Motor neuron (in vitro differentiated cells): ENCODE results near the gene MPDU1. TPM values are rescaled to one million over a fixed set of nuclear protein-coding genes. Genes with fewer than 3 reads are reported as not detected.

Experiments used
- ATAC-seq, 8 experiments: fragments of 200-7000 bp; cut with Tn5 transposase; replicated peaks in 6 of 8; 2 replicates each; pipeline ENCODE4 v1.8.0; 2021; ENCODE audit warnings: mild to moderate bottlenecking in 8 of 8, moderate library complexity in 8 of 8
- H3K27ac ChIP-seq, 2 donors: fragments of 250-450 bp; sonication (Bioruptor Pico); 2 replicates each; pipeline ENCODE4 v1.9.0; 2021; ENCODE audit warnings: antibody characterized with exemption in 2 of 2, mild to moderate bottlenecking in 2 of 2, moderate library complexity in 1 of 2
- H3K4me1 ChIP-seq, 2 donors: fragments of 250-450 bp; sonication (Bioruptor Pico); replicated peaks in 1 of 2; 2 replicates each; pipeline ENCODE4 v1.6.1; 2021; ENCODE audit warnings: antibody characterized with exemption in 2 of 2, mild to moderate bottlenecking in 2 of 2, moderate library complexity in 1 of 2
- H3K4me3 ChIP-seq, 5 donors: fragments of 250-450 bp; sonication (Bioruptor Pico); 2 replicates each; pipeline ENCODE4 v1.9.0; 2021; ENCODE audit warnings: antibody characterized with exemption in 5 of 5, mild to moderate bottlenecking in 5 of 5, moderate library complexity in 4 of 5
- WGBS, 10 experiments: fragments of 450-650 bp; shearing (Covaris generic); methylation state at CpG; one replicate each; pipeline ENCODE4 v1.0.0; 2022; 5-methylcytosine and 5-hydroxymethylcytosine counted together
- in situ Hi-C, 9 experiments: fragments of 400-800 bp; cut with MboI; loops; one replicate each; pipeline ENCODE4 v1.15.0; 2021; ENCODE audit warnings: low sequenced_read_pairs in 9 of 9, low pct_unique_long_range_greater_than_20kb in 2 of 9; ENCODE audit not compliant: unreplicated experiment in 9 of 9
- total RNA-seq, 8 experiments: library from RNA; unstranded; fragments of 300-600 nt; gene quantifications; 2 replicates each; pipeline versions ENCODE4 v1.2.3 to v1.2.4, GENCODE V29; 2022

Gene MPDU1
- total RNA-seq, 8 experiments from 2014 or later: 36.6 to 109 (median 71.4) TPM

- no peak overlapping the region for H3K27ac ChIP-seq
- in situ Hi-C loops: no loop called here
- H3K4me3 ChIP-seq: no peak overlapping the region
- H3K4me1 ChIP-seq: peaks cover 3 to 13% of the 10 kb centered on the region in 2 donors
- WGBS, 10 experiments: 0 to 86% (median 18%) methylated on average over 1 to 2 of the region's 5 CpGs; no CpG with 5 or more reads in 4 of the 10 experiments
- ATAC-seq: peak; percentile 74 to 91 (median 79)
Measured at GRCh38 chr17:7634384-7634783, 50.7 kb downstream of the MPDU1 start.

DNA sequence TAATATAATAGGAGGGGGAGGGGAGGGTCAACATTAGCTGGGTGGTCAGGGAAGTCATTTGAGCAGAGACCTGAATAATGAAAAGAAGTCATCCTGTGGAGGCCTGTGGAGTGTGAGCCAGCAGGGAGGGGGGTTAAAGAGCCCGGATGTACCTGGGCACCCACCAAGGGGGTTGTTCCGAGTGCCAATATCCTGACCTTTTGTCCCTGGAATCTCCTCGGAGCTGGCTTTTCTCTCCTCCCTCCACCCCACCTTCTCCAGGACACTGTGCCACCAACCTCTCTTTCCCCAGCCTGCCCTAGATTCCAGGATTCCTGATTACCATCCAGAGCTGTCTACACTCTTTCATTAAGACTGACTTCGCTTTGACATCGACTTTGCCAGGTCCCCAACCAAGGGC, 52.5 kb downstream of the MPDU1 start:
- no peak for ATAC-seq
- H3K4me1 ChIP-seq: peaks cover 3 to 13% of the 10 kb centered on the region in 2 donors
- no peak overlapping the region for H3K27ac ChIP-seq
- in situ Hi-C loops: no loop called here
- H3K4me3 ChIP-seq: no peak overlapping the region
- 0 to 100% (median 78%) methylated on average over 1 to 3 of the region's 5 CpGs; no CpG with 5 or more reads in 4 of the 10 experiments for WGBS, 10 experiments

Other genes with a start within 250 kb of the MPDU1 start
- 10 to 100 TPM in 6 of 8 experiments, 1 to 10 TPM in 2; 4.9 to 36.4 (median 11.4) TPM for gene ACAP1, start 247.3 kb upstream of the MPDU1 start, total RNA-seq
- gene KCTD11, start 231.7 kb upstream of the MPDU1 start, total RNA-seq: 10 to 100 TPM in 1 of 8 experiments, 1 to 10 TPM in 7; 4.0 to 14.5 (median 6.1) TPM
- gene TMEM95, start 228.7 kb upstream of the MPDU1 start, total RNA-seq: under 1 TPM in 6 of 8 experiments, not detected in 2; 0.11 to 0.57 (median 0.32) TPM
- 1 to 10 TPM; 1.3 to 8.6 (median 2.4) TPM for gene TNK1, start 202.8 kb upstream of the MPDU1 start, total RNA-seq
- 10 to 100 TPM in 4 of 8 experiments, 1 to 10 TPM in 4; 3.8 to 24.8 (median 12.4) TPM for gene PLSCR3, start 189.3 kb upstream of the MPDU1 start, total RNA-seq
- 100 to 1,000 TPM in 7 of 8 experiments, 10 to 100 TPM in 1; 50.7 to 141 (median 111) TPM for gene TMEM256, start 179.8 kb upstream of the MPDU1 start, total RNA-seq
- 10 to 100 TPM in 7 of 8 experiments, 1 to 10 TPM in 1; 3.7 to 27.8 (median 18.1) TPM for gene NLGN2, start 176.0 kb upstream of the MPDU1 start, total RNA-seq
- gene SPEM1, start 163.5 kb upstream of the MPDU1 start, total RNA-seq: under 1 TPM in 1 of 8 experiments, not detected in 7; 1.00 TPM
- gene SPEM2, start 158.2 kb upstream of the MPDU1 start, total RNA-seq: under 1 TPM in 3 of 8 experiments, not detected in 5; 0.24 to 0.43 (median 0.40) TPM
- 1 to 10 TPM in 1 of 8 experiments, under 1 TPM in 5, not detected in 2; 0.13 to 1.0 (median 0.32) TPM for gene SPEM3, start 155.0 kb upstream of the MPDU1 start, total RNA-seq
- gene TMEM102, start 148.4 kb upstream of the MPDU1 start, total RNA-seq: 1 to 10 TPM in 6 of 8 experiments, under 1 TPM in 2; 0.33 to 5.4 (median 1.7) TPM
- 10 to 100 TPM in 4 of 8 experiments, 1 to 10 TPM in 2, under 1 TPM in 2; 0.61 to 17.4 (median 7.1) TPM for gene FGF11, start 144.3 kb upstream of the MPDU1 start, total RNA-seq
- 10 to 100 TPM in 1 of 8 experiments, 1 to 10 TPM in 7; 2.2 to 13.0 (median 8.0) TPM for gene CHRNB1, start 138.8 kb upstream of the MPDU1 start, total RNA-seq
- gene ZBTB4, start 104.2 kb upstream of the MPDU1 start, total RNA-seq: 10 to 100 TPM in 7 of 8 experiments, 1 to 10 TPM in 1; 9.8 to 36.2 (median 13.4) TPM
- 1 to 10 TPM in 4 of 8 experiments, under 1 TPM in 4; 0.49 to 1.9 (median 0.86) TPM for gene SLC35G6, start 102.4 kb upstream of the MPDU1 start, total RNA-seq
- gene POLR2A, start 99.5 kb upstream of the MPDU1 start, total RNA-seq: 100 to 1,000 TPM in 2 of 8 experiments, 10 to 100 TPM in 6; 26.0 to 137 (median 43.8) TPM
- gene TNFSF12, start 34.8 kb upstream of the MPDU1 start, total RNA-seq: 1 to 10 TPM in 3 of 8 experiments, under 1 TPM in 4, not detected in 1; 0.22 to 2.9 (median 0.93) TPM
- 1 to 10 TPM; 1.2 to 8.1 (median 2.0) TPM for gene TNFSF13, start 25.1 kb upstream of the MPDU1 start, total RNA-seq
- gene SENP3, start 21.9 kb upstream of the MPDU1 start, total RNA-seq: 10 to 100 TPM; 37.9 to 75.0 (median 50.2) TPM
- gene CD68, start 4.2 kb upstream of the MPDU1 start, total RNA-seq: 10 to 100 TPM in 1 of 8 experiments, 1 to 10 TPM in 4, under 1 TPM in 3; 0.58 to 15.7 (median 2.5) TPM
- 1 to 10 TPM; 1.4 to 3.9 (median 2.2) TPM for gene SOX15, start 6.2 kb downstream of the MPDU1 start, total RNA-seq
- 10 to 100 TPM; 33.0 to 53.4 (median 46.1) TPM for gene FXR2, start 31.0 kb downstream of the MPDU1 start, total RNA-seq
- gene SAT2, start 44.0 kb downstream of the MPDU1 start, total RNA-seq: 100 to 1,000 TPM in 2 of 8 experiments, 10 to 100 TPM in 6; 66.9 to 115 (median 84.4) TPM
- gene SHBG, start 46.3 kb downstream of the MPDU1 start, total RNA-seq: 10 to 100 TPM in 1 of 8 experiments, 1 to 10 TPM in 4, under 1 TPM in 2, not detected in 1; 0.54 to 26.2 (median 1.7) TPM
- gene ATP1B2, start 67.1 kb downstream of the MPDU1 start, total RNA-seq: 10 to 100 TPM in 3 of 8 experiments, 1 to 10 TPM in 4, under 1 TPM in 1; 0.31 to 43.9 (median 8.4) TPM
- gene TP53, start 103.6 kb downstream of the MPDU1 start, total RNA-seq: 100 to 1,000 TPM in 2 of 8 experiments, 10 to 100 TPM in 6; 11.6 to 136 (median 25.7) TPM
- gene WRAP53, start 104.6 kb downstream of the MPDU1 start, total RNA-seq: 10 to 100 TPM in 7 of 8 experiments, 1 to 10 TPM in 1; 6.9 to 20.1 (median 13.2) TPM
- 100 to 1,000 TPM in 1 of 8 experiments, 10 to 100 TPM in 4, 1 to 10 TPM in 3; 1.2 to 490 (median 20.6) TPM for gene EFNB3, start 121.3 kb downstream of the MPDU1 start, total RNA-seq
- 1 to 10 TPM in 2 of 8 experiments, under 1 TPM in 6; 0.25 to 4.4 (median 0.65) TPM for gene DNAH2, start 133.9 kb downstream of the MPDU1 start, total RNA-seq